GM23338 (cell line): ENCODE measurements around the gene SH3RF3. TPM values are rescaled to one million over a fixed set of nuclear protein-coding genes. Genes with fewer than 3 reads are reported as not detected.

Experiments
- ATAC-seq: fragments of 200-7000 bp; cut with Tn5 transposase; 3 replicates; pipeline ENCODE4 v1.9.1; 2020
- DNase-seq: peaks from one replicate; pipeline ENCODE4 v3.0.0-alpha.2; 2015; ENCODE audit warnings: low spot score
- H2AFZ ChIP-seq: fragments of 200-600 bp; sonication (generic); 2 replicates; pipeline ENCODE4 v1.8.0; 2016; ENCODE audit warnings: antibody characterized with exemption, mild to moderate bottlenecking, moderate library complexity
- H3F3A ChIP-seq: fragments of 200-600 bp; sonication (generic); replicated peaks from 2 replicates; pipeline ENCODE4 v1.8.0; 2017; ENCODE audit warnings: antibody characterized with exemption, mixed run types, low read depth
- H3K27ac ChIP-seq: fragments of 200-600 bp; sonication (generic); 2 replicates; pipeline ENCODE4 v1.6.1; 2016; ENCODE audit warnings: low read depth
- H3K27me3 ChIP-seq: fragments of 200-600 bp; sonication (generic); 2 replicates; pipeline ENCODE4 v1.8.0; 2016; ENCODE audit warnings: mild to moderate bottlenecking, mixed run types, moderate library complexity; ENCODE audit not compliant: insufficient read depth
- H3K36me3 ChIP-seq: fragments of 200-600 bp; sonication (generic); 2 replicates; pipeline ENCODE4 v1.8.0; 2016; ENCODE audit warnings: mild to moderate bottlenecking; ENCODE audit not compliant: insufficient read depth
- H3K4me1 ChIP-seq: fragments of 200-600 bp; sonication (generic); 2 replicates; pipeline ENCODE4 v1.8.0; 2016; ENCODE audit warnings: mild to moderate bottlenecking, moderate library complexity; ENCODE audit not compliant: insufficient read depth
- H3K4me2 ChIP-seq: fragments of 200-600 bp; sonication (generic); 2 replicates; pipeline ENCODE4 v1.7.1; 2017; ENCODE audit warnings: mixed run types
- H3K4me3 ChIP-seq: fragments of 200-600 bp; sonication (generic); 2 replicates; pipeline ENCODE4 v1.6.1; 2016; ENCODE audit warnings: mixed run types
- H3K79me2 ChIP-seq: fragments of 200-600 bp; sonication (generic); replicated peaks from 2 replicates; pipeline ENCODE4 v1.8.0; 2017; ENCODE audit warnings: mild to moderate bottlenecking; ENCODE audit not compliant: insufficient read depth
- H3K9me2 ChIP-seq: fragments of 200-600 bp; sonication (generic); 2 replicates; pipeline ENCODE4 v1.8.0; 2017; ENCODE audit not compliant: insufficient read depth
- H4K20me1 ChIP-seq: fragments of 200-600 bp; sonication (generic); replicated peaks from 2 replicates; pipeline ENCODE4 v1.8.0; 2017; ENCODE audit warnings: mild to moderate bottlenecking; ENCODE audit not compliant: insufficient read depth
- H3K27ac Mint-ChIP-seq: 2 replicates; pipeline ENCODE4 v1.8.0; 2020; ENCODE audit warnings: inconsistent platforms, mild to moderate bottlenecking, moderate library complexity, mixed read lengths
- H3K27me3 Mint-ChIP-seq: 3 replicates; pipeline ENCODE4 v1.8.0; 2022; ENCODE audit warnings: low read depth, mild to moderate bottlenecking, moderate library complexity, mixed read lengths, inconsistent platforms; ENCODE audit not compliant: insufficient read depth, poor library complexity
- H3K36me3 Mint-ChIP-seq: 3 replicates; pipeline ENCODE4 v1.8.0; 2021; ENCODE audit warnings: low read depth, mild to moderate bottlenecking, inconsistent platforms, moderate library complexity, mixed read lengths
- H3K4me1 Mint-ChIP-seq: 3 replicates; pipeline ENCODE4 v1.8.0; 2020; ENCODE audit warnings: mild to moderate bottlenecking, inconsistent platforms, mixed read lengths
- H3K4me3 Mint-ChIP-seq: 3 replicates; pipeline ENCODE4 v1.8.0; 2021; ENCODE audit warnings: moderate library complexity, mild to moderate bottlenecking, inconsistent platforms, mixed read lengths
- H3K9me3 Mint-ChIP-seq: 3 replicates; pipeline ENCODE4 v1.8.0; 2020; ENCODE audit warnings: moderate library complexity, mild to moderate bottlenecking, inconsistent platforms, mixed read lengths
- CREB1 ChIP-seq: fragments of 250-450 bp; sonication (Bioruptor Pico); IDR thresholded peaks from 2 replicates; pipeline ENCODE4 v1.5.0; 2020; ENCODE audit warnings: low read depth, mild to moderate bottlenecking, moderate library complexity
- CTCF ChIP-seq, 2 experiments: fragments of 200-600 bp in 1 of 2; sonication (generic) in 1 of 2; conservative IDR thresholded peaks; 2 replicates each; pipeline versions ENCODE4 v1.5.1 to v1.6.1; 2016 to 2017; ENCODE audit warnings: antibody characterized with exemption in 2 of 2, low read depth in 2 of 2, mild to moderate bottlenecking in 2 of 2, moderate library complexity in 1 of 2
- EZH2 ChIP-seq: fragments of 200-600 bp; sonication (generic); IDR thresholded peaks from one replicate; pipeline ENCODE4 v1.8.0; 2017; ENCODE audit warnings: antibody characterized with exemption, mild to moderate bottlenecking, low read depth; ENCODE audit not compliant: unreplicated experiment
- EZH2phosphoT487 ChIP-seq: fragments of 200-600 bp; sonication (generic); IDR thresholded peaks from one replicate; pipeline ENCODE4 v1.8.1; 2018; ENCODE audit warnings: antibody characterized with exemption; ENCODE audit not compliant: unreplicated experiment
- JUNB ChIP-seq: IDR thresholded peaks from one replicate; pipeline ENCODE4 v1.6.1; 2016; ENCODE audit warnings: antibody characterized with exemption; ENCODE audit not compliant: unreplicated experiment
- NANOG ChIP-seq: IDR thresholded peaks from 2 replicates; pipeline ENCODE4 v1.6.1; 2016; ENCODE audit warnings: antibody characterized with exemption, borderline replicate concordance
- POLR2AphosphoS5 ChIP-seq: IDR thresholded peaks from 2 replicates; pipeline ENCODE4 v1.6.1; 2016; ENCODE audit warnings: antibody characterized with exemption, low read depth
- STAT1 ChIP-seq: IDR thresholded peaks from one replicate; pipeline ENCODE4 v1.6.1; 2016; ENCODE audit warnings: antibody characterized with exemption; ENCODE audit not compliant: unreplicated experiment
- ZNF114 ChIP-seq: fragments of 250-450 bp; sonication (Bioruptor Pico); IDR thresholded peaks from 2 replicates; pipeline ENCODE4 v1.5.0; 2020; ENCODE audit warnings: mild to moderate bottlenecking, moderate library complexity
- ZNF462 ChIP-seq: fragments of 250-450 bp; sonication (Bioruptor Pico); IDR thresholded peaks from 2 replicates; pipeline ENCODE4 v1.5.0; 2020; ENCODE audit warnings: mild to moderate bottlenecking, moderate library complexity
- polyA plus RNA-seq: library from polyadenylated mRNA; unstranded; fragments of >200 nt; fragmentation: Nextera tagmentation; extraction: Ambion mirVana; gene quantifications from 2 replicates; pipeline ENCODE4 v1.2.1, GENCODE V29; 2016
- total RNA-seq: library from RNA; depleted of rRNA; stranded (reverse); fragments of >200 nt; shearing (Covaris generic); gene quantifications from 2 replicates; pipeline ENCODE4 v1.2.3, GENCODE V29; 2014
- TF ChIP-seq, protein P1 (sequence below): IDR thresholded peaks from one replicate; pipeline ENCODE4 v1.6.1; 2018; ENCODE audit warnings: antibody characterized with exemption; ENCODE audit not compliant: unreplicated experiment

SH3RF3 gene
- total and polyA plus RNA-seq, 2 experiments from 2014 or later, result 0.11 to 0.63 TPM

DNA sequence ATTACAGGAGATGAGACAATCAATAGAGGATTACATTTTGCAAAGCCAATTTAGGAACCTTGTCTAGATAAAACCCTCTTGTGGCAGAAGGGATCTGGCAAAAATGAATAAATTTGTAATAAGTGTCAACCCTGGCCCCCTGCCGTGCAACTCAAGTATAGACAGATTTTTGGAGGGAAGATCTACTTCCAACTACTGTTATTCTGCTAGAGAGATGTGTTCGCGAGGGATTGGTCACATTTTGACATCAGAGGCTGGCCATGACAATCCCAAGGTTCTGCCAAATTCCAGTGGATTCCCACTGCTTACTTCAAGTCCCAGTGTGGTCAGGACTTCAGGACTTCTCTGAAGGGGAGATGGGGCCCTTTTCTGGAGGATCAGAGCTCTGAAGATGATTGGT is 192.6 kb downstream of the SH3RF3 start:
- Mint-ChIP-seq H3K9me3 (no peaks in the 10 kb centered on the region), H3K4me3 (no peak overlapping the region), H3K36me3 (no peaks in the 10 kb centered on the region), H3K4me1 (peaks cover 28% of the 10 kb centered on the region), H3K27me3 (peaks cover 10% of the 10 kb centered on the region), H3K27ac (no peak overlapping the region)
- no peaks in the 10 kb centered on the region for H3K79me2 ChIP-seq
- H3K4me1 ChIP-seq, result no peaks in the 10 kb centered on the region
- H3K4me2 ChIP-seq, result no peak overlapping the region
- H3K36me3 ChIP-seq, result no peaks in the 10 kb centered on the region
- no peak overlapping the region for H3K4me3 ChIP-seq
- no peaks in the 10 kb centered on the region for H3K27me3 ChIP-seq
- H3K9me2 ChIP-seq, result 0 out of 2 replicates have a peak, but pooled peaks cover 3% of the 10 kb centered on the region
- no peak overlapping the region for H3K27ac ChIP-seq
- no peaks in the 10 kb centered on the region for H4K20me1 ChIP-seq
- DNase-seq, result no peak
- H2AFZ ChIP-seq, result peak overlapping the region; percentile 56; the same call in 1 of the 2 replicates
- TF ChIP-seq POLR2AphosphoS5, result no peak
- no peak for TF ChIP-seq CREB1 (CRISPR knock-in tag)
- no peak for ATAC-seq
- no peaks in the 10 kb centered on the region for H3F3A ChIP-seq

DNA sequence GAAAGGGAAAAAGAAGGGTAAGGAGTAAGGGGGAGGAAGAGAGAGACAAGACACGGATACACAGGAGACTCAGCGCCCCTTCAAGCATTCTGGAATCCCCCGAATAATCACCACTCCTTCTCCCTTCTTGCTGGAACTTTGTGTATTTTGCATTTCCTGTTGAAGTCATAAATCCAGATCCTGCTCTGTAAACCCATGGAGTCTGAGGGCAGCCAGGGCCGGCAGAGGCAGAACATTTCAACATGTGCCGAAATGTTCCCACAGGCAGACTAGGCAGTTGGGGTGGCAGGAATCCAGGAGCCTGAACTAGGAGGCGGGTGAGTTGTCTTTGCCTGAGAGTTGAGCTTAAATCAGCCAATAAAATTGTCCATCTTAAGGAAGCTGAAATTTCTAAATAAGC is 193.1 kb downstream of the SH3RF3 start:
- H2AFZ ChIP-seq, result peak overlapping the region; percentile 56; the same call in 1 of the 2 replicates
- H3K36me3 Mint-ChIP-seq, result no peaks in the 10 kb centered on the region
- TF ChIP-seq ZNF114, result no peak
- TF ChIP-seq CTCF (conservative IDR thresholded peaks at IDR 0.05; ENCODE audit: low read depth in 2 of 2), result no peak
- TF ChIP-seq EZH2phosphoT487, result no peak
- TF ChIP-seq, protein P1, sequence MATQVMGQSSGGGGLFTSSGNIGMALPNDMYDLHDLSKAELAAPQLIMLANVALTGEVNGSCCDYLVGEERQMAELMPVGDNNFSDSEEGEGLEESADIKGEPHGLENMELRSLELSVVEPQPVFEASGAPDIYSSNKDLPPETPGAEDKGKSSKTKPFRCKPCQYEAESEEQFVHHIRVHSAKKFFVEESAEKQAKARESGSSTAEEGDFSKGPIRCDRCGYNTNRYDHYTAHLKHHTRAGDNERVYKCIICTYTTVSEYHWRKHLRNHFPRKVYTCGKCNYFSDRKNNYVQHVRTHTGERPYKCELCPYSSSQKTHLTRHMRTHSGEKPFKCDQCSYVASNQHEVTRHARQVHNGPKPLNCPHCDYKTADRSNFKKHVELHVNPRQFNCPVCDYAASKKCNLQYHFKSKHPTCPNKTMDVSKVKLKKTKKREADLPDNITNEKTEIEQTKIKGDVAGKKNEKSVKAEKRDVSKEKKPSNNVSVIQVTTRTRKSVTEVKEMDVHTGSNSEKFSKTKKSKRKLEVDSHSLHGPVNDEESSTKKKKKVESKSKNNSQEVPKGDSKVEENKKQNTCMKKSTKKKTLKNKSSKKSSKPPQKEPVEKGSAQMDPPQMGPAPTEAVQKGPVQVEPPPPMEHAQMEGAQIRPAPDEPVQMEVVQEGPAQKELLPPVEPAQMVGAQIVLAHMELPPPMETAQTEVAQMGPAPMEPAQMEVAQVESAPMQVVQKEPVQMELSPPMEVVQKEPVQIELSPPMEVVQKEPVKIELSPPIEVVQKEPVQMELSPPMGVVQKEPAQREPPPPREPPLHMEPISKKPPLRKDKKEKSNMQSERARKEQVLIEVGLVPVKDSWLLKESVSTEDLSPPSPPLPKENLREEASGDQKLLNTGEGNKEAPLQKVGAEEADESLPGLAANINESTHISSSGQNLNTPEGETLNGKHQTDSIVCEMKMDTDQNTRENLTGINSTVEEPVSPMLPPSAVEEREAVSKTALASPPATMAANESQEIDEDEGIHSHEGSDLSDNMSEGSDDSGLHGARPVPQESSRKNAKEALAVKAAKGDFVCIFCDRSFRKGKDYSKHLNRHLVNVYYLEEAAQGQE, result no peak
- no peak for TF ChIP-seq CREB1 (CRISPR knock-in tag)
- TF ChIP-seq EZH2, result no peak
- no peak for TF ChIP-seq ZNF462 (CRISPR knock-in tag)
- TF ChIP-seq NANOG, result no peak
- TF ChIP-seq STAT1, result no peak
- no peak for TF ChIP-seq POLR2AphosphoS5
- no peak for TF ChIP-seq JUNB

More for the DNA sequence above, 193.1 kb downstream of the SH3RF3 start:
- no peaks in the 10 kb centered on the region for H3K9me3 Mint-ChIP-seq
- Histone ChIP-seq H3F3A (no peaks in the 10 kb centered on the region), H3K4me3 (no peak overlapping the region), H4K20me1 (no peaks in the 10 kb centered on the region), H3K79me2 (no peaks in the 10 kb centered on the region), H3K27ac (no peak overlapping the region), H3K4me2 (no peak overlapping the region), H3K4me1 (no peaks in the 10 kb centered on the region), H3K9me2 (no peaks in the 10 kb centered on the region), H3K36me3 (no peaks in the 10 kb centered on the region), H3K27me3 (no peaks in the 10 kb centered on the region)
- no peak overlapping the region; the same call in 1 of the 2 replicates for H3K27ac Mint-ChIP-seq
- no peak for ATAC-seq
- peaks cover 9% of the 10 kb centered on the region for H3K27me3 Mint-ChIP-seq
- no peak for DNase-seq
- no peak overlapping the region for H3K4me3 Mint-ChIP-seq
- H3K4me1 Mint-ChIP-seq, result peaks cover 28% of the 10 kb centered on the region
